OCI-LY1 (cell line): ENCODE data around the gene TMEM222.

Source experiments
- CTCF ChIP-seq: fragments of 200-600 bp; sonication (generic), shearing (Covaris generic); IDR thresholded peaks from 2 replicates; pipeline ENCODE4 v1.5.1; 2017; ENCODE audit warnings: mild to moderate bottlenecking, antibody characterized with exemption, low read length, moderate library complexity, mixed read lengths
- EZH2 ChIP-seq: fragments of 200-600 bp; sonication (generic), shearing (Covaris generic); IDR thresholded peaks from 2 replicates; pipeline ENCODE4 v1.8.0; 2017; ENCODE audit warnings: borderline replicate concordance, mixed run types, mild to moderate bottlenecking, antibody characterized with exemption, low read length, moderate library complexity, mixed read lengths

GRCh38 chr1:27318136-27318535 is 3.8 kb upstream of the TMEM222 start:
- no peak for TF ChIP-seq CTCF
- TF ChIP-seq EZH2, result no peak
